IMR-90 (cell line): ENCODE data around the gene ABHD13. TPM values are rescaled to one million over a fixed set of nuclear protein-coding genes. Genes with fewer than 3 reads are reported as not detected.

Experiments
- ATAC-seq: fragments of 200-7000 bp; cut with Tn5 transposase; 2 replicates; pipeline ENCODE4 v1.9.1; 2020; ENCODE audit warnings: low read depth, mild to moderate bottlenecking, moderate library complexity
- BruUV-seq: library from RNA; stranded (reverse); fragments of 400-500 nt; replicated peaks from 2 replicates; lab custom pipeline; 2021; lab: Mats Ljungman, UMichigan
- CTCF ChIA-PET: fragments of 300-600 bp; formaldehyde crosslinking; extraction: SDS; loops from one replicate; lab custom pipeline; 2021; ENCODE audit warnings: antibody characterized with exemption; lab: Yijun Ruan, JAX
- POLR2A ChIA-PET: fragments of 300-600 bp; sonication (Branson Sonifier 250); formaldehyde crosslinking; loops from one replicate; lab custom pipeline; 2022; ENCODE audit warnings: antibody characterized with exemption; ENCODE audit not compliant: unreplicated experiment; lab: Charles Lee
- DNase-seq: peaks from one replicate; pipeline ENCODE4 v3.0.0; 2013
- H2AFZ ChIP-seq: replicated peaks from 2 replicates; pipeline ENCODE3; 2013; ENCODE audit warnings: low read length, mild to moderate bottlenecking; ENCODE audit not compliant: poor library complexity
- H2AK5ac ChIP-seq: 2 replicates; pipeline ENCODE4 v1.6.1; 2013; ENCODE audit warnings: low read depth, low read length, inconsistent platforms
- H2AK9ac ChIP-seq: replicated peaks from 2 replicates; pipeline ENCODE3; 2013; ENCODE audit warnings: mild to moderate bottlenecking, low read depth, low read length, moderate library complexity; ENCODE audit not compliant: poor library complexity
- H2BK120ac ChIP-seq: 2 replicates; pipeline ENCODE4 v1.6.1; 2013; ENCODE audit warnings: low read depth, low read length, inconsistent platforms
- H2BK15ac ChIP-seq: 3 replicates; pipeline ENCODE4 v1.6.1; 2013; ENCODE audit warnings: low read depth, low read length, inconsistent platforms
- H2BK20ac ChIP-seq: 2 replicates; pipeline ENCODE4 v1.6.1; 2013; ENCODE audit warnings: low read depth, mild to moderate bottlenecking, inconsistent platforms, low read length, moderate library complexity
- H2BK5ac ChIP-seq: 2 replicates; pipeline ENCODE4 v1.6.1; 2013; ENCODE audit warnings: mild to moderate bottlenecking, low read depth, low read length, inconsistent platforms; ENCODE audit not compliant: poor library complexity, severe bottlenecking
- H3K14ac ChIP-seq: replicated peaks from 2 replicates; pipeline ENCODE4 v1.6.1; 2013; ENCODE audit warnings: low read depth, low read length, inconsistent platforms
- H3K18ac ChIP-seq: 2 replicates; pipeline ENCODE4 v1.6.1; 2013; ENCODE audit warnings: low read depth, low read length, control low read depth
- H3K23ac ChIP-seq: 2 replicates; pipeline ENCODE4 v1.6.1; 2013; ENCODE audit warnings: low read depth, low read length, inconsistent platforms
- H3K27ac ChIP-seq: 2 replicates; pipeline ENCODE4 v1.5.1; 2013; ENCODE audit warnings: mild to moderate bottlenecking, control low read depth, low read length; ENCODE audit not compliant: insufficient read depth
- H3K27me3 ChIP-seq: 2 replicates; pipeline ENCODE4 v1.6.1; 2013; ENCODE audit warnings: low read length; ENCODE audit not compliant: control insufficient read depth, insufficient read depth
- H3K36me3 ChIP-seq: 2 replicates; pipeline ENCODE4 v1.6.1; 2013; ENCODE audit warnings: low read length, mixed read lengths; ENCODE audit not compliant: control insufficient read depth, insufficient read depth
- H3K4ac ChIP-seq: 2 replicates; pipeline ENCODE4 v1.6.1; 2013; ENCODE audit warnings: low read depth, low read length, inconsistent platforms
- H3K4me1 ChIP-seq: 2 replicates; pipeline ENCODE4 v1.6.1; 2013; ENCODE audit warnings: low read length, mixed read lengths; ENCODE audit not compliant: control insufficient read depth, insufficient read depth
- H3K4me2 ChIP-seq: 2 replicates; pipeline ENCODE4 v1.6.1; 2013; ENCODE audit warnings: low read depth, mild to moderate bottlenecking, control low read depth, low read length, moderate library complexity
- H3K4me3 ChIP-seq: 2 replicates; pipeline ENCODE4 v1.5.1; 2013; ENCODE audit warnings: low read depth, mild to moderate bottlenecking, control low read depth, low read length, moderate library complexity; ENCODE audit not compliant: insufficient read depth
- H3K56ac ChIP-seq: 2 replicates; pipeline ENCODE4 v1.6.1; 2013; ENCODE audit warnings: low read length, inconsistent platforms; ENCODE audit not compliant: insufficient read depth; ENCODE audit errors: extremely low read depth
- H3K79me1 ChIP-seq, 2 experiments: 2 replicates each; pipeline ENCODE4 v1.6.1; 2013; ENCODE audit warnings: low read length in 2 of 2, inconsistent platforms in 1 of 2, low read depth in 1 of 2
- H3K9ac ChIP-seq: 2 replicates; pipeline ENCODE4 v1.6.1; 2013; ENCODE audit warnings: low read depth, low read length, control low read depth
- H3K9me1 ChIP-seq: 2 replicates; pipeline ENCODE4 v1.6.1; 2013; ENCODE audit warnings: low read length, inconsistent platforms; ENCODE audit not compliant: insufficient read depth
- H3K9me3 ChIP-seq: 2 replicates; pipeline ENCODE4 v1.6.1; 2013; ENCODE audit warnings: low read length; ENCODE audit not compliant: control insufficient read depth, insufficient read depth
- H4K20me1 ChIP-seq: 2 replicates; pipeline ENCODE4 v1.6.1; 2013; ENCODE audit warnings: low read length, inconsistent platforms; ENCODE audit not compliant: insufficient read depth
- H4K5ac ChIP-seq: 2 replicates; pipeline ENCODE4 v1.6.1; 2013; ENCODE audit warnings: mild to moderate bottlenecking, low read depth, low read length, control low read depth
- H4K8ac ChIP-seq, 2 experiments: 2 replicates each; pipeline ENCODE4 v1.6.1; 2013; ENCODE audit warnings: low read depth in 2 of 2, low read length in 2 of 2, control low read depth in 1 of 2, inconsistent platforms in 1 of 2
- H4K91ac ChIP-seq: 2 replicates; pipeline ENCODE4 v1.6.1; 2013; ENCODE audit warnings: low read depth, low read length, inconsistent platforms; ENCODE audit not compliant: insufficient read depth
- BHLHE40 ChIP-seq: fragments of 150-350 bp; IDR thresholded peaks from 2 replicates; pipeline ENCODE4 v1.6.1; 2016; ENCODE audit warnings: mild to moderate bottlenecking, low read depth, low read length
- CEBPB ChIP-seq: IDR thresholded peaks from 2 replicates; pipeline ENCODE4 v1.6.1; 2012; ENCODE audit warnings: low read depth, low read length, improper control_type of control experiment
- CTCF ChIP-seq: conservative IDR thresholded peaks from 2 replicates; pipeline ENCODE4 v1.5.1; 2012; ENCODE audit warnings: mild to moderate bottlenecking, low read depth, low read length, improper control_type of control experiment
- ELK1 ChIP-seq: fragments of 150-350 bp; IDR thresholded peaks from 2 replicates; pipeline ENCODE4 v1.6.1; 2016; ENCODE audit warnings: low read depth, mild to moderate bottlenecking, low read length, moderate library complexity, borderline replicate concordance
- FOS ChIP-seq: fragments of 150-350 bp; IDR thresholded peaks from 2 replicates; pipeline ENCODE4 v1.6.1; 2016; ENCODE audit warnings: low read depth, low read length
- MAZ ChIP-seq: IDR thresholded peaks from 2 replicates; pipeline ENCODE4 v1.6.1; 2012; ENCODE audit warnings: low read depth, mild to moderate bottlenecking, low read length, improper control_type of control experiment, moderate library complexity, borderline replicate concordance
- MXI1 ChIP-seq: IDR thresholded peaks from 2 replicates; pipeline ENCODE4 v1.6.1; 2012; ENCODE audit warnings: low read depth, mild to moderate bottlenecking, low read length, moderate library complexity, borderline replicate concordance
- NFE2L2 ChIP-seq: fragments of 150-350 bp; IDR thresholded peaks from 2 replicates; pipeline ENCODE4 v1.6.1; 2016; ENCODE audit warnings: low read depth, mild to moderate bottlenecking, low read length
- POLR2A ChIP-seq: IDR thresholded peaks from 2 replicates; pipeline ENCODE4 v1.6.1; 2012; ENCODE audit warnings: mild to moderate bottlenecking, low read depth, low read length
- RFX5 ChIP-seq: IDR thresholded peaks from 2 replicates; pipeline ENCODE4 v1.8.0; 2012; ENCODE audit warnings: low read depth, mild to moderate bottlenecking, low read length, moderate library complexity
- SMC3 ChIP-seq: fragments of 150-350 bp; IDR thresholded peaks from 2 replicates; pipeline ENCODE4 v1.6.1; 2016; ENCODE audit warnings: low read depth, mild to moderate bottlenecking, antibody characterized with exemption, low read length, moderate library complexity
- USF2 ChIP-seq: fragments of 150-350 bp; IDR thresholded peaks from 2 replicates; pipeline ENCODE4 v1.6.1; 2017; ENCODE audit warnings: mild to moderate bottlenecking, antibody characterized with exemption, low read length, low read depth
- WGBS, 2 experiments: methylation state at CpG; one replicate each; pipeline versions ENCODE4 v1.1.5 to v1.1.7; 2013; ENCODE audit warnings: missing lambda C conversion rate in 2 of 2; ENCODE audit not compliant: insufficient read length in 1 of 2; ENCODE audit errors: extremely low coverage in 2 of 2; 5-methylcytosine and 5-hydroxymethylcytosine counted together
- dilution Hi-C: fragments of 300-500 bp; cut with HindIII; formaldehyde crosslinking; loops from one replicate; pipeline ENCODE4 v1.14.3; 2018; ENCODE audit warnings: low sequenced_read_pairs; ENCODE audit not compliant: unreplicated experiment
- in situ Hi-C: fragments of 300-500 bp; cut with MboI; formaldehyde crosslinking; loops from 3 replicates; pipeline ENCODE4 v1.14.3; 2019; ENCODE audit warnings: low sequenced_read_pairs, inconsistent platforms, mixed read lengths
- intact Hi-C: fragments of 100-400 bp; cut with micrococcal nuclease; formaldehyde crosslinking; loops from 2 replicates; pipeline ENCODE4 v1.10.0; 2022
- polyA plus RNA-seq, 3 experiments: library from polyadenylated mRNA; depleted of rRNA; stranded (reverse); fragments of >200 nt; gene quantifications; 2 replicates each; pipeline ENCODE4 v1.2.3, GENCODE V29; 2012; ENCODE audit warnings: low replicate concordance in 1 of 3
- total RNA-seq: library from RNA; depleted of rRNA; stranded (reverse); fragments of >200 nt; gene quantifications from 2 replicates; pipeline ENCODE4 v1.2.3, GENCODE V29; 2012

The ABHD13 gene
- total and polyA plus RNA-seq, 2 of the 4 experiments (the other 2 are of a cell fraction): 4.0 to 4.1 TPM

GRCh38 chr13:108215436-108215835, 2.8 kb upstream of the ABHD13 start, which contains the start of gene LIG4:
TSS of gene LIG4 (minus strand) at chr13:108215536. CDS start at chr13:108211268, 4,268 bp downstream.
- Histone ChIP-seq H2BK120ac (peak within 1 kb of the TSS; percentile 56), H3K4ac (peak within 1 kb of the TSS; percentile 80), H3K27ac (peak within 1 kb of the TSS; percentile 75), H3K4me2 (peak within 1 kb of the TSS; percentile 99), H4K20me1 (peaks cover 3% of the 10 kb centered on the region; the same call in 1 of the 2 replicates), H3K79me1 (peaks cover 21 to 45% of the 10 kb centered on the region in 2 experiments), H3K9ac (peak within 1 kb of the TSS; percentile 90), H3K14ac (peak within 1 kb of the TSS; percentile 93), H3K9me3 (no peaks in the 10 kb centered on the region), H2AK5ac (peak within 1 kb of the TSS; percentile 46; the same call in 1 of the 2 replicates), H2AK9ac (peak within 1 kb of the TSS; percentile 74), H3K18ac (peak within 1 kb of the TSS; percentile 11; the same call in 1 of the 2 replicates), H3K56ac (peak within 1 kb of the TSS; percentile 76), H3K4me1 (peaks cover 8% of the 10 kb centered on the region), H2BK15ac (no peak within 1 kb of the TSS), H3K23ac (peak within 1 kb of the TSS; percentile 67), H3K4me3 (peak within 1 kb of the TSS; percentile 46), H2AFZ (peak within 1 kb of the TSS; percentile 90), H2BK5ac (peak within 1 kb of the TSS; percentile 35), H4K5ac (peak within 1 kb of the TSS; percentile 69; the same call in 1 of the 2 replicates), H2BK20ac (no peak within 1 kb of the TSS), H3K36me3 (0 out of 2 replicates have a peak, but pooled peaks cover 1% of the 10 kb centered on the region), H4K91ac (peak within 1 kb of the TSS; percentile 45; the same call in 1 of the 2 replicates), H3K27me3 (no peaks in the 10 kb centered on the region), H3K9me1 (0 out of 2 replicates have a peak, but pooled peaks cover 9% of the 10 kb centered on the region), H4K8ac (peak within 1 kb of the TSS; percentile 86 to 97)
- POLR2A ChIA-PET: interaction anchor here (1.0 kb wide), 1 partner anchor 9 kb away, joined by 3 read pairs; no protein-coding TSS in a partner anchor
- ATAC-seq (peak; percentile 81), DNase-seq (peak; percentile 92)
- in situ Hi-C loops: no loop called here
- no TSS peak for BruUV-seq
- 0% methylated on average over 4 of the region's 26 CpGs; no CpG with 5 or more reads in 1 of the 2 experiments for WGBS, 2 experiments
- intact Hi-C loops: no loop called here
- dilution Hi-C loops: no loop called here
- CTCF ChIA-PET: no interaction called here
- TF ChIP-seq SMC3: no peak
- no peak for TF ChIP-seq CTCF
- TF ChIP-seq CEBPB: no peak
- TF ChIP-seq ELK1: no peak
- no peak for TF ChIP-seq FOS
- peak; percentile 82; the same call in 1 of the 2 replicates for TF ChIP-seq MAZ
- TF ChIP-seq RFX5: no peak
- TF ChIP-seq POLR2A: no peak
- TF ChIP-seq USF2: no peak
- no peak for TF ChIP-seq NFE2L2
- no peak for TF ChIP-seq BHLHE40
- TF ChIP-seq MXI1: peak; percentile 48; the same call in 1 of the 2 replicates
